ENCODE measurements around the gene CFL2.
"Not testable (repeated sequence)": the region's sequence is repeated elsewhere in the genome, so short reads cannot be mapped to it uniquely, and the experiment has no call there.

The CFL2 gene

DNA sequence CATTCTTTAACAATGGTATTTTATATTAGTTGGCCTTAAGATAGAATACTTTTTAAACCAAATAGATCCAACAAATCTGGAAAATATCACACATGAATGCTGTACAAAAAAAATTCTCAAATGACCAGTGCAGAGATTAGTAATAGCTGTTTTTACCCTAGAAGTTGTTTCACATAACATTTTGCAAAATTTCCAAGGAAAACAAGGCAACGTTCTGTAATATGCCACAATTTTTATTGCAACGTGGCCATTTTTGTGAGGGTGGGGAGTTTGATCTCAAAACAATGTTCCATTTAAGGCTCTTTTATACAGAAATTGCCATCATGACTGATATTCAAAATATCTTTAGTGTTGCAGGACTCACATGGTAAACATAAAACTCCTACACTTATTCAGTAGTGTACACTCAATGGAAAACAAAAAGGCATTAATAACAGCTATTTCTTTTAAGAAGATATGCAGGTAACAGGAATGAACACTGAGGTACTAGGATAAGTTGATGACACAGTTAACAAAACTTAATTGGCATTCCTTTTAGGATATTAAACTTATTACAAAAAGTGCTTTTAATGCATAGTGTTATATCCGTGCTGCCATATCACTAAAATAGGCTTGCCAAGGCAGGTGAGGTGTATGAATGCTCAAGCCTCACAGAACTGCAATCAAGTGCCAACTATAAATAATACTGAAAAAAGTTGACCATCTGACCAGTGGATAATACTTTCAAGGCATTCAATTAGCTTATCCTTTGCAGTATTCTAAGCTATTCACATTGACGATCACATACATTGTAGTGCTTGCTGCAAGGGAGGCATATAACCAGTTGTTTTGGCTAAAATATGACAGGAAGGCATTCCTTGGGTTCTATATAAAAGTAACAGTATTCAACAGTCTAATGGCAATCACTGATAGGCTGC is 2.3 kb downstream of the CFL2 start:
- DNase-seq (ENCODE audit: low spot score) = no peak

DNA sequence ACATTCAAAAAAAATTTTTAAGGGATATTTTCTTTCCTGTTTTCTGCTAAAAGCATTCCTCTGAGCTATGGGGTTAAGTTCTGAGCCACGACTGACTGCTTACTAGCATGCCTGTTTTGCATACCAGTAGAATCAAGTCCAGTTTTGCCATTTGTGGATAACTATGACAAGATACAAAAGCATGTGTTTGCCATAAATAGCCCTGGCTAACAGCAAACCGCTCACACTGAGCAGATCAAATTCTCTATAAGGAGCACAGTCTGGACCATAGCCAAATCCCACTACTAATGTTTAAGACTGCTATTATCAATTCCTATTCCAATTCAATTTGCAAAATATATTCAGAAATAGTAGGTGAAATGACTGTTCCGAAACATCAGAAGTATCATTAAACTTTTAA is 3.2 kb downstream of the CFL2 start:
- DNase-seq (ENCODE audit: low spot score) = no peak

GRCh38 chr14:34710744-34711143 is 3.6 kb downstream of the CFL2 start:
- no peak for DNase-seq (ENCODE audit: low spot score)

DNA sequence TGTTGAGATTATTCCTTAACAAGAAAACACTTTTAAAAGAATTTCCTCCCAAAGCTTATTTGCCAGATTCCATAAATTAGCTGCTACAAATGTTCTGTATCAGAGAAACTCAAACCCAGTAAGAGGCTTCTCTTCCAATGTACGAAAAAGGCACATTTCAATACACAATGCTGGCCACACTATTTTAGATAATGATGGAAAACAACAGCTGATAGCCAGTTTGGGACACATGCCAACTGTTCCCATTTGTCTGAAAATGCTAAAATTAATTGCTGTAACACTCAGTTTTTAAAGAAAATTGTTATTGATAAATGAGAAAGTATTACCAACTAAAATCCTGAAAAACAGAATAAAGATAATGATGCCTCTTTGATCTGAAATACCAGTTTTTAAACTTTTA is 4.4 kb downstream of the CFL2 start:
- DNase-seq (ENCODE audit: low spot score) = no peak

- DNase-seq (ENCODE audit: low spot score) = no peak
Observed at GRCh38 chr14:34707722-34708121, 6.7 kb downstream of the CFL2 start.

DNA sequence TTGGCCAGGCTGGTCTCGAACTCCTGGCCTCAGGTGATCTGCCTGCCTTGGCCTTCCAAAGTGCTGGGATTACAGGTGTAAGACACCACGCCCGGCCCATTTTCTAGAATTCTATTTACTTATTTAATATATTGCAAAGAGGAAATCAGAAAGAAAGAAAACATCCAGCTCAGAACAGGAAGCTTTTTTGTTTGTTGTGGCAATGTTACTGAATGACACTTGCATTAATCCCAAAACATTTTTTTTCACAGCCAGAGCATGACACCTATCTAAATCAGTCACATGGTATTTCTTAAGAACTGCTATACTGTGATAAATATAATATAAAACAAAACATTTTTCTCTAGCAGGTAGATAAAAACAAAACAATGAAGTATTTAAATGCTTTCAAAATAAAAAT is 12.6 kb downstream of the CFL2 start:
- no peak for DNase-seq (ENCODE audit: low spot score)

DNA sequence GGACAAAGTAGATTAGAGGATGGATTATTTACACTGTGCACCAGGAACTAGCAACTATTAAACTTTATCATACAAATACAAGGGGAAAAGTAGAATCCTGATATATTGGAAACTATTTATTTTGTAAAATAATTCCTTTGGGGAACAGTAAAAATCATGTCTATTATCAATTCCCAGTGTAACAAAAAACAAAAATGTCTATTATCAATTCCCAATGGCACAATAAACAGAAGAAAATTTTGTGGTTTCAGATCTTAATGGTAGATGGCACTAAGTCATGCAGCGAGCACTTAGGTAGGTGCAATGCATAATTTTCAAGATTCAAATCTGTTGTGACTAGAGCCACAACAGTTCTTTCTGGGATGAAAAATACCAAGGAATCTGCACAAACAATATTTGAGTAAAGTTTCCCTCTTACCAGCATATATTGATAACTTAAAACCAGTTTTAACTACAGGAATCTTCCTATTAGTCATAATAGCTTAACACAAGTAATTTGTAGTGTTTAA is 13.7 kb downstream of the CFL2 start:
- no peak for DNase-seq (ENCODE audit: low spot score)

- DNase-seq (ENCODE audit: low spot score) = peak; percentile 82
Observed at GRCh38 chr14:34699873-34700621, 14.3 kb downstream of the CFL2 start.

DNA sequence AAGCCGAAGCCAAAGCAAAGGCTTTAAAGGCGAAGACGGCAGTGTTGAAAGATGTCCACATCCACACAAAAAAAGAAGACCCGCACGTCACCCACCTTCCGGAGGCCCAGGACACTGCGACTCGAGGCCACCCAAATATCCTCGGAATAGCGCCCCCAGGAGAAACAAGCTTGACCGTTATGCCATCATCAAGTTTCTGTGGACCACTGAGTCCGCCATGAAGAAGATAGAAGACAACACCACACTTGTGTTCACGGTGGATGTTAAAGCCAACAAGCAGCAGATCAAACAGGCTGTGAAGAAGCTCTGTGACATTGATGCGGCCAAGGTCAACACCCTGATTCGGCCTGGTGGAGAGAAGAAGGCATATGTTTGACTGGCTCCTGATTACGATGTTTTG is 20.2 kb downstream of the CFL2 start:
- DNase-seq (ENCODE audit: low spot score) = not testable (repeated sequence)

GRCh38 chr14:34693228-34693939 is 21.0 kb downstream of the CFL2 start:
- no peak for DNase-seq (ENCODE audit: low spot score)

DNA sequence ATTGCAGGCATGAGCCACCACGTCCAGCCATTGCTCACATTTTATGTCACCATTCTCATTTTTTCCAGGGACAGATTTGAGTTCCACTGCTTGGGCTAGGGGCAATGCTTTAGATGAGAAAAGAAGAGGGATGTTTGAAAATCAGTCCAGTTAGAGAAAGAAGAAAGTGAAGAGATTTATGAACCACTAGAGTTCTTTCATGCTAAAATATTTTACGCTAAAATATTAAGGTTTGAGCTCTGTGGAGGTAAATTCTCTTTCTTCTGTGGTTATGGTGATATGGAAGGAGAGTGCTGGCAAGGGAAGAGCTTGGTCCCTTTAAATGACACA is 21.5 kb downstream of the CFL2 start:
- DNase-seq (ENCODE audit: low spot score) = no peak

DNA sequence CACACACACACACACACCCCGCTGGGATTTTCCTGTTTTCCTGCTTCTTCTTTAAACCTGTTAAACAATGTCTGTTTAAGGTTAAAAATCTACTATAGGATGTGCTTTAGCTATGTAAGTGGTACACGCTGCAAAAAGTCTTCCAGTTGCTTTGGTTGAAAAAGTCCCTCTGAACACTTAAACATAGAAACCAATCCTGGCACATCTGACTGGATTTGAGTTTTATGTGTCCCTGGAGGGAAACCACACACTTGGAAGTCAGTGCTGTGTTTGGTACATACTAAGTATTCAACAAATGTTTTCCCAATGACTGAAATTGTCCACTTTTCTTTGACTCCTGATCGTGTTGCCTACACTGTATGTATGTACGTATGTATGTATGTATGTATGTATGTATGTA is 22.0 kb downstream of the CFL2 start:
- DNase-seq (ENCODE audit: low spot score) = no peak

DNA sequence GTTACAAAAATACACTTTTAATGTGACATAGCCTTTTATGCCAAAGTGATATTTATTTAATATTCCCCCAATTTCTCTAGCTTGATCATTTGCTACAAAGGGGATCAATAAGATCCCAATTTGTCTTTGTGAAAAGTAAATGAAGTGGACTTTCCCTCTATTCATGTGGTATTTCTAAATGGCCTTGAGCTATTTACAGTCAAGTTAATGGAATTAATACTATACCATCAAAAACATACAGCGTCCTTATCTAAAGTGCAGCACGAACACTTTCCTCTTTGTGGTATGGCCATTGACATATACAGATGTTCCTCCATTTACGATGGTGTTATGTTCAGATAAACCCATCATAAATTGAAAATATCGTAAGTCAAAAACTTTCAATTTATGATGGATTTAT is 23.2 kb downstream of the CFL2 start:
- DNase-seq (ENCODE audit: low spot score) = no peak

- no peak for DNase-seq (ENCODE audit: low spot score)
Observed at GRCh38 chr14:34688470-34689206, 25.8 kb downstream of the CFL2 start.

DNA sequence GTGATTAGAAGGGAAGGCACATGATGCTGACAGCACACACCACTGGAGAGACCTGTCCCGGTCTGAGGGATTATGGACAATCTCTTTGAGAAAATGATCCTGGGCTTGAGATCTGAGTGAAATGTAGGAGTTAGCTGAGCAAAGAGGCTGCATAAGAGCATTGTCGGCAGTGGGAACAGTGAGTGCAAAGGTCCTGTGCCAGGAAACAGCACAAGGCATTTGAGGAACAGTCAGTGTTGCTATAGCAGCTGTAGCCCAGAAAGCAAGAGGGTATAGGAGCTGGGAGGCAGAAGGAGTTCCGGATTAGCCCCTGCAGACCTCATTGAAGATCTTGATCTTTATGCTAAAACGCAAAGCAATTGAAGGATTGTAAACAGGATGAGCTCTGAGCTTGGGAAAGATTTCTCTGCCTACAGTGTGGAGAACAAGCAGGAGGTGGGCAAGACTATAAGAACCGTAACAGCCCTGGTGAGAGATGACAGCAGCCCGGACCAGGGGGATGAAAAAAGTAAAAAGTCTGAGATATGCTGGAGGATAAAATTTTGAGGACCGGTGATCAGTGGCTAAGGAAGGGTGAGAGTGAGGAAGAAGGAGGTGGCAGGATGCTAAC is 28.5 kb downstream of the CFL2 start:
- DNase-seq (ENCODE audit: low spot score) = no peak

DNA sequence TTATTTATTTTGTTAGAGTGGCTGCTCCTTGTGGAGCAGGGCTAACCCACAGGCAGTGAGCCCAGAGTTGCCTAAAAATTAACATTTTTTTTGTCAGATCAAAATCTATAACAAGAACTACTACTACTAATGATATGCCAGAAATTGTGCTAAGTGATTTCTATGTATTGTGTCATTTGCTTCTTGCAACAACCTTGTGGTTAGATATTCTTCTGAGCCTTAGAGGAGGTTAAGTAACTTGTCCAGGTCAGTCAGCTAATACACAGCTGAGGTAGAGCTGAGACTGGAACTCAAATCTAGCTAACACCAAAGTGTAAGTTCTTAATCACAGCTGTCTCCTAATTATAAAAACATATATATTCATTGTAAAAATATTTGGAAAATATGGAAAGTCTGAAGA is 29.8 kb downstream of the CFL2 start:
- DNase-seq (ENCODE audit: low spot score) = no peak

GRCh38 chr14:34682787-34683321 is 31.5 kb downstream of the CFL2 start:
- DNase-seq (ENCODE audit: low spot score) = no peak

DNA sequence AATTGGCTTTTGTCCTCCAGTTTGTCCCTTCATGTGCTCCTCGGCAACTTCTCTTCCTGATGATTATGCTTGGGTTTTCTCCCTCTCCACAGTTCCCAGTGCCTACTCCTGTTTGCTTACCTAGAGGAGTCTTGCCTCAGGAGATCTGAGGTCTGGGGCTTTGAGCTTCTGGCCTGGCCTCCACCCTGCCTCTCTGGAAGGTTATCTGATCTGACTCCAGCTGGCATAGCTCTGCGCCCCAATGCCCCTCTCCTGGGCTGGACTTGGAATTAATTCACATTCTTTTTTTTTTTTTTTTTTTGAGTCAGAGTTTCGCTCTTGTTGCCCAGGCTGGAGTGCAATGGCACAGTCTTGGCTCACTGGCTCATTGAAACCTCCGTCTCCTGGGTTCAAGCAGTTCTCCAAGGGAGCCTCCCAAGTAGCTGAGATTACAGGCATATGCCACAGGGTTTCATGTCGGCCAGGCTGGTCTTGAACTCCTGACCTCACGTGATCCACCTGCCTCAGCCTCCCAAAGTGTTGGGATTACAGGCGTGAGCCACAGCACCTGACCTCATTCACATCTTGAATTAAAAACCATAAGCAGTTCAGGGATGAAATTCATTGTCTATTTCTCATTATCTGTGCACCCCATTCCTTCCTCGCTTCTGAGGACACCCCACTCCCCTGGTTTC is 33.5 kb downstream of the CFL2 start:
- no peak for DNase-seq (ENCODE audit: low spot score)

GRCh38 chr14:34678735-34679134 is 35.7 kb downstream of the CFL2 start:
- no peak for DNase-seq (ENCODE audit: low spot score)

- DNase-seq (ENCODE audit: low spot score) = no peak
Observed at GRCh38 chr14:34678306-34678705, 36.1 kb downstream of the CFL2 start.
